GM19455 (cell line): ENCODE results near the gene SNED1.
"Not testable (repeated sequence)": the region's sequence is repeated elsewhere in the genome, so short reads cannot be mapped to it uniquely, and the experiment has no call there.

ENCODE experiments used
- ATAC-seq: cut with Tn5 transposase; IDR thresholded peaks from one replicate; pipeline ENCODE4 v1.9.1; 2021; ENCODE audit not compliant: unreplicated experiment

The SNED1 gene

GRCh38 chr2:241081643-241082340 lies 83.4 kb downstream of the SNED1 start:
- ATAC-seq = no peak

GRCh38 chr2:241082341-241083090 lies 84.1 kb downstream of the SNED1 start:
- no peak for ATAC-seq

DNA sequence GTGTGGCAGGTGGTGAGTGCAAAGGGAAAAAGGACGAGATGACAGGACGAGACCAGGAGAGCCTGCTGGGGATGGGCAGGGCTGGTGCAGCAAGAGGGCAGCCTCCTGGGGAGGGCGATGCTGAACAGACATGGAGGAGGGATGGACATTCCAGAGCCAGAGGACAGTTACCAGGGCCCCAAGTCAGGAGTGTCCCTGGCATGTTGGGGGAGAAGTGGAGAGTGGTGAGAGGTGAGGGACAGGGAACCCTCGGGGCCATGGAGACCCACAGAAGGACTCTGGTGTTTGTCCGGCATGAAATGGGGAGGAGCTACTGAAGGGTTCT lies 84.6 kb downstream of the SNED1 start:
- ATAC-seq = no peak

DNA sequence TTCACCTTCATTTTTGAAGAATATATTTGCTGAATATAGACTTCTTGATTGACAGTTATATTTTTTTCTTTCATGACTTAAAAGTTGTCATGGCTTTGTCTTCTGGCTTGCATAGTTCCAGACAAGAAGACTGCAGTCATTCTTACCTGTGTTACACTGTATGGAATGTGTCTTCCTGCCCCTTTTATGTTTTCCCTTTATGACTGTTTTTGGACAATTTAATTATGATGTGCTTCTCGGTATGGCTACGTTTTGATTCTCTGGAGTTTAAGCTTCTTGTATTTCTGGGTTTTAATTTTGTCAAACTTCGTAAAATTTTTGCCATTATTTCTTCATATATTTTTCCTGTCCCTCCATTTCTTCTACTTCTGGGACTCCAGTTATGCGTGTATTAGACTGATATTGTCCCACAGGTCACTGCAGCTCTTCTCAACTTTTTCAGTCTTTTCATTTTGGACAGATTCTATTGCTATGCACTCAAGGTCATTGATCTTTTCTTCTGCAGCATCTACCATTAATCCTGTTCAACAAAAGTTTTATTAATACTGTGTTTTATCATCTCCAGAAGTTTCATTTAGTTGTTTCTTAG lies 86.5 kb downstream of the SNED1 start:
- ATAC-seq = no peak

GRCh38 chr2:241087420-241088268 lies 89.2 kb downstream of the SNED1 start:
- ATAC-seq = peak; percentile 70

DNA sequence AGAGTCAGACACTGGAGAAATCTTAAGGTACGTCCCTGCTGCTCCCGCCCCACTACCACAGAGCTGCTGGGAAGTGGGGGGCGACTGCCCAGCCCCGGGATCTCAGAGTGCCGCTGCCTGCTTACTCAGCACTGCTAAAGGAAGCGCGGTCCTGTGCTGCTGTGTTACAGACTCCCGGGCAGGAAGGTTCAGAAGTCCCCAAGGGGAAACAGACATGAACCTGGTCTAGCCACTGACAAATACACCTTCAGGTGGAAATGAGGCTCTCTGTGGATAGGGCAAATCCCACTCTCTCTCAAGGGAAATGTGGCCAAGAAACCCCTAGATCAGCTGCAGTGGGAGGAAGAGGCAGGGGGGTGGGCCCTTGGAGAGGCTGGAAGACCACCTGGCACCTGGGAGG lies 90.0 kb downstream of the SNED1 start:
- peak; percentile 41 for ATAC-seq

DNA sequence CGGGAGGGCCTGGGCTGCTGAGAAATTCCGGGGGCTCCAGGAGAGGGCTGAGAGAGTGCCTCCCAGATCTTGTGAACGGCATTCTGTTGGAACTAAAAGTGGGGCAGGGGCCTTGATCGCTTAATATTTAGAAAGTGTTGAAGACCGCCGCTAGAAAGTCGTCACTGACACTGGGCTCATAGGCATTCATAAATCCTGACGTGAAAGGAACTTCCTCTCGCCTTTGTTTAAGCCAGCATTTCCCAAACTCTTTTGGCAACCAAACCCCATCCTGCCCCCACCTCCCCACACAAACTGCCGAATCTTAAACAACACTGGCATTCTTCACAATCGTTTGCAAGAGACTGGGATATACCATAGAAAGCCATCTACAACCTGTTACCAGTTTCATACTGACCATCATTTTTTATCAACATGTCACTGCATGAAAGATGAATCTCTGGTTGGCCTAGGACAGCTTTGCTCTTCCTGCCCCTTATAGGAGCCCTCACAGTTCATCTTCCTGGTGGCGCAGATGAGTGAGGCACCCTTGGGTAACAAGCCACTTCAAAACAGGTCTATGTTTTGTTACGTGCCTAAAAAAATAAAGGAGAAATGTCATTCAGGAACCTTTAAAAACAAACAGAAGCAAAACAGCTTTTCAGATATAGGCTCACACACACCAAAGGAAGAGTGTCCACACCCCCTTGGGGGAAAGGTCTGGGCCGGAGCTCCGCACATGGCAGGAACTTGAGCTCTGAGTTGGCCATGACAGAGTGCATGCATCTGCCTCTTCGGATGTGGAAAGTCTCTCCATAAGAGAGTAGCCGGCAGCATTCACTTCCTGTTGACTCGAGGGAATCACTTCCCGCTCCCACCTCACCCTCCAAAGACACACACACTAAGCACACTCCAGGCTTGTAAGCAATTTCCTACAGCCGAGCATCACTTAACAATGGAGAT lies 90.6 kb downstream of the SNED1 start:
- no peak for ATAC-seq

- no peak for ATAC-seq
These were observed 92.8 kb downstream of the SNED1 start for GRCh38 chr2:241091201-241091600.

- no peak for ATAC-seq
These were observed 93.5 kb downstream of the SNED1 start for GRCh38 chr2:241091734-241092445.

DNA sequence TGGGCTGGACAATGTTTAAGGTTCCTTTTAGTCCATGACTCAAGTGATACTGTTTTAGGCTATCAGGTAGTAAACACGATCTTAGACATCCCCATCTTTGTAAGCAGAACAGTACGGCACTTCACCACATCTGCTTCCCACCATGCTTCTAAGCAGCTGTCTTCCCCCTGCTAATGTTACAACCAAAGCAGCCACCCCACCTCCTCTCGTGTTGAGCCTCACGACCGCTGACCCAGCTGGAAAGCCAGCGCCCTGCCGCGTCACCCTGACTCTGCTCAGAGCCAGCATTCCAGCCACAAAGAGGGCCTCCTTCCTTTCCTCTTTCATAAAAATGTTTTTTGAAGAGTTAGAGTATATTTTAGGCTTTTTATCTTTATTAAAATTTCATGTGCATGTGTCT lies 94.3 kb downstream of the SNED1 start:
- ATAC-seq = no peak

DNA sequence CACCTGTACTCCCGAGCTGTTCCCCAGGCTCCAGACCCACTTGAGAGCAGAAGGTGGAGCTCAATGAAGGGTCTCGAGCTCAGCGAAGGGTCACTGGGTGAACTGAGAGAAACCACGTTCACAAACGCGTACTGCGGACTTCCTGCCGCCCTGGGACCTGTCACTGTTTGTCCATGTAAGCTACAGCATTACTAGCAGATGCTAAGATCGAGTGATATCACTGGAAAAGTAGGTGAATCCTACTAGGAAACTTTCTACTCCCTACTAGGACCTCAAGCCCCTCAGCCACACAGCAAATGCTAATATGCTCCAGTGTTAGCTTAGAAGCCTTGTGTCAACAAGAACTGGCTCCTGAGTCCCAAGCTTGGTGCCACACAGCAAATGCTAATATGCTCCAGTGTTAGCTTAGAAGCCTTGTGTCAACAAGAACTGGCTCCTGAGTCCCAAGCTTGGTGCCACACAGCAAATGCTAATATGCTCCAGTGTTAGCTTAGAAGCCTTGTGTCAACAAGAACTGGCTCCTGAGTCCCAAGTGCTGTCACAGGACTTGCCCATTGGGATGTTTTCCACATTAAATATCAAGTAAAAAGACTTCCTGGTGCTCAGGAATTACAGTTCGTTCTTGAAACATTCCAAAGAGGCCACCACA lies 94.8 kb downstream of the SNED1 start:
- ATAC-seq = not testable (repeated sequence)

DNA sequence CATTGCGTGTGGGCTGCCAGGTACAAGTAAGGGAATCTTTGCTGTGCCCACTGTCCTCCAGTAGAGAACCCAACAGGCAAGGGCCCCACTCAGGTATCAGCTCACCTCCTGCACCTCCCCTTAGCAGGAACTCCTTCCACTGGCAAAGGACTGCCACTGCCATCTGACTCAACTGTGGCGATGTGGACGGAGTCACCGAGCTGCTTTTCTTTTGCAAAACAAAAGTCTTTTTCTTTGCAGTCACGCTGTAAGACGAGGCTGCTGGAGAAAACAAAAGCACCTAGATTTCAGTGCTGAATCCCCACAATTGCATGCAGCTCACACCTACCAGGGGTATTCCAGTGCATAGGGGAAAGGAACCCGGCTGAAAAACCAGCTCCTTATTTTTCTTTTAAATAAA lies 95.8 kb downstream of the SNED1 start:
- ATAC-seq = no peak

DNA sequence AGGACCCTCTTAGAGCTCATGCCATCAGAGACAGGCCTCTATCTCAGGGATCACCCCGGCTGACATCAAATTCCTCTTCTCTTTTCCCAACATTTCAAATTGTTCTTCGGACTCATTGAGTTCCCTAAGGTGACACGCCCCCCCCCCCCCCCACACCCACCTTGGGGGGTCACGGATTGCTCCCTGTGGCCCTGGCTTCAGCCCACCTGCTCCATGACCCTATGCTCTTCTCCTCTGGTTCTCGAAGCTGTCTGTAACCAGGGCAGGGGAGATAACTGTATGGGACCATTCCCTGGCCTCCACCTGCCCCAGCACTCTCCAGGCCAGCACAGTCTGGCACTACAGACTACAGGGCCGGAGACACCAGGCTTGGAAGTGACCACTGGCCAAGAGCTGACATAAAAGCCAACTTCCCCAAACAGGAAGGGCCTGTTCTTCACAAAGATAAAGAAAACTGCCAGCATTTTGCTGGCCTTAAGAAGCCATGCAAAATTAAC lies 96.6 kb downstream of the SNED1 start:
- ATAC-seq = no peak

GRCh38 chr2:241095594-241096290 lies 97.3 kb downstream of the SNED1 start:
- no peak for ATAC-seq

- no peak for ATAC-seq
These were observed 98.6 kb downstream of the SNED1 start for GRCh38 chr2:241096979-241097378.

DNA sequence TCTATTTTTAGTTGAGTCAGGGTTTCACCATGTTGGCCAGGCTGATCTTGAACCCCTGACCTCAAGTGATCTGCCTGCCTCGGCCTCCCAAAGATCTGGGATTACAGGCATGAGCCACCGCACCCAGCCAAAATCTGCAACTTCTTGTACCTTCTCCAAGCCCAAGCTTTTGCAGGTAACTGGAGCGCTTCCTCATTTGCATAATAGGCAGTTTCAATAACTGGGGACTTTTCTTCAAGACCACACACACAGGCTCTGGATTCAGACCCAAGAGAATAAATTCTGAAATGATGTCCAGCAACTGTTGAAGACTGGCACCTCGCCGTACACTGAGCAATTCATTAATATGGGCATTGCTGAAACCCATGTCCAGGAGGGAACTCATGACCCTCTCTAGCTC lies 100.8 kb downstream of the SNED1 start:
- no peak for ATAC-seq

DNA sequence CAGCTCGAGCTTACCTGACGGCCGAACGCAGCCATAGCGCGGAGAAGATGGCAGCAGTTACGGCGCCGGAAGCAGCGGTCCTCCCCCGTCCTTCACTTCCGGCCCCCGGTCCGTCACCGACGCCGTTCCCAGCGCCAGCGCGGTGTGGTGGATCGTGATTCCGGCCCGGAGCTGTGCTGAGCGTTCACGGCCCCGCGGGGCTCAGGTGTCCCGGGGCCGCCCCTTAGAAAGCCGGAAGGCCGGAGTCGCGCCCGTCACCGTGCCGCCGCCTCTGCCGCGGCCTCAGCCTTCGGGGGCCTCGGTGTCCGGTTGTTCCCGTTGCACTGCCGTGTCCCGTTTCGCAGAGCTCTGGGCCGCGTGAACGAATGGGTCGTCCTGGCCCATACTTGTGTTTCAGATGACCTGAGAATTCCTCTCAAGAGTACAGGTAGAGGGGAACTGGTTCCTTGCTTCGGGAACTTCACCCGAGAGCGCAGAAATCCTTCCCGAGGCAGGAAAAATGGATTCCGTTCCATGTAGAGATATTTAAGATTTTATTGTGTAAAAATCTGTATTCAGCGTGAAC lies 103.9 kb downstream of the SNED1 start, which contains the start of gene MTERF4:
Gene MTERF4 (minus strand): TSS at position 49 of the 565 bp plus-strand sequence. CDS start 14 bp downstream, at position 35.
- peak; percentile 87 for ATAC-seq

GRCh38 chr2:241103176-241103595 lies 104.8 kb downstream of the SNED1 start:
- no peak for ATAC-seq
